Ramos (cell line): ENCODE results near the gene CCPG1.

Experiments
- in situ Hi-C: fragments of 300-500 bp; cut with MboI; formaldehyde crosslinking; loops from one replicate; pipeline ENCODE4 v1.14.3; 2022; ENCODE audit warnings: low sequenced_read_pairs; ENCODE audit not compliant: unreplicated experiment

The CCPG1 gene

GRCh38 chr15:55322467-55322866 lies 85.7 kb downstream of the CCPG1 start:
- in situ Hi-C loops: no loop called here

- in situ Hi-C loops: no loop called here
Observed at GRCh38 chr15:55320963-55321362, 87.2 kb downstream of the CCPG1 start.

- in situ Hi-C loops: no loop called here
Observed at GRCh38 chr15:55320238-55320550, 88.0 kb downstream of the CCPG1 start.

GRCh38 chr15:55319537-55320237 lies 88.5 kb downstream of the CCPG1 start:
- in situ Hi-C loops: no loop called here

- in situ Hi-C loops: no loop called here
Observed at GRCh38 chr15:55318588-55319494, 89.3 kb downstream of the CCPG1 start, which contains the start of the genes PIGB and PIGBOS1. Gene PIGB, plus strand, starts transcription at chr15:55319222. Its CDS starts 29 bp downstream, at chr15:55319251. Gene PIGBOS1, minus strand, starts transcription at chr15:55319123. Its CDS starts 1,331 bp downstream, at chr15:55317792.
